T follicular helper cell (primary cell): Measurements from ENCODE around the gene KANK2.
"Not testable (repeated sequence)": the region's sequence is repeated elsewhere in the genome, so short reads cannot be mapped to it uniquely, and the experiment has no call there.

Experiments
- DNase-seq: peaks from one replicate; pipeline ENCODE4 v3.0.0-alpha.2; 2020; ENCODE audit warnings: low read depth

Gene KANK2

GRCh38 chr19:11196406-11197287, 698 bp downstream of the KANK2 start:
- no peak for DNase-seq

DNA sequence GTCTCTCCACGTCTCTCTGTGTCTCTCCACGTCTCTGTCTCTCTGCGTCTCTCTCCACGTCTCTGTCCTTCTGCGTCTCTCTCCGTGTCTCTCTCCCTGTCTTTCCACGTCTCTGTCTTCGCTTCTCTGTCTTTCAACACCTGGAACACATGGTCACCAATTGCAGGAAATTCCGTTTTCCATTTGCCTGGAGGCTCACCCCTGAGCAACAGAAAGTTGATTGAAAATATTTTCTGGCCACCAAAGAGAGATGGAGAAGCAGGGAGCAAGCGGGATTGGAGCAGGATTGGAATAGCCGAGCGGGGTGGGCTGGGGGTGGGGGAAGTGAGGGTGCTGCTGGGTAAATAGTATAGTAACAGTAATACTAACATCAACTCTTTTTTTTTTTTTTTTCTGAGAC, 1.7 kb downstream of the KANK2 start:
- no peak for DNase-seq

GRCh38 chr19:11194656-11195558, 2.4 kb downstream of the KANK2 start:
- no peak for DNase-seq

GRCh38 chr19:11194173-11194572, 3.2 kb downstream of the KANK2 start:
- DNase-seq, result no peak

DNA sequence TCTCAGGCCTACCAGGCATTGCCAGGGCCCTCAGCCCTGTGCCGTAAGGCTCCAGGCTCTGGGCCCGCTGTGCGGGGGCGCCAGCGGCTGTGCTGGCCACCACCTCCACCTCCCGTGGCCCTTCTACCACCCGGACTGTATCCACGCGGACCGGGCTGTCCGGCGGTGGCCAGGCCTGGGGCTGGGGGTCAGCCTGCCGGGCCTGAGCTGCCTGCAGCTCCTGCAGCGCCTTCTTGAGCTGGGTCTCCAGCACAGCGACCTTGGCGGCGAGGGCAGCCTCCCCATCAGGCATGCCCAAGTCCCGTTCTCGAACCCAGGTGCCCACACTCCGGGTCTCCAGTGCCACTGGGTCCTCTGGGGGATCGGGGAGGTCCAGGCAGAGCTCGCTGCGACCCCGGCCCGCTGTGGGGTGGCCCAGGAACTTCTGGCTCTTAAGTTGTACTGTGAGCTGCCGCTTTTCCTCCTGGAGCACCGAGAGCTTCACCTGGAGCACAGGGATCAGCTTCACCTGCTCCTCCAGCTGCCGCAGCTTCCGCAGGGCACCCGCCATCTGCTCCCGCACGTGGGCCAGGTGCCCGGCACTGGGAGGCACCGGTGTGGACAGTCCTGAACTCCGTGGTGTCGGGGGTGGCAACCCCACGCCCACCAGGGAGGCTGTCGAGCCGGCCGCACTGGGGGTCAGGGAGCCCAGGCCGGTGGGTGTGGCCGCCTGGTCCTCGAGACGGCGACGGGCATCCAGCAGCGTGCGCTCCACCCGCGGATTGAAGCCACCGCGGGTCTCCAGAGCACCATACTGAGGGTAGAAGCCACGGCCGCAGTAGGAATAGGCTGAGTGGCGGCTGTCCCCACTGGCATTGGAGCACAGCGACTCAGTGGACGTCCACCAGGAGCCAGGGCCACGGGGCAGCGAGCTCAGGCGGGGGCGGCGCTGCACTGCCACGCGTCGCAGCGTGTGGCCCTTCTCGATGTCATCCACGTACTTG, 4.1 kb downstream of the KANK2 start:
- no peak for DNase-seq

DNA sequence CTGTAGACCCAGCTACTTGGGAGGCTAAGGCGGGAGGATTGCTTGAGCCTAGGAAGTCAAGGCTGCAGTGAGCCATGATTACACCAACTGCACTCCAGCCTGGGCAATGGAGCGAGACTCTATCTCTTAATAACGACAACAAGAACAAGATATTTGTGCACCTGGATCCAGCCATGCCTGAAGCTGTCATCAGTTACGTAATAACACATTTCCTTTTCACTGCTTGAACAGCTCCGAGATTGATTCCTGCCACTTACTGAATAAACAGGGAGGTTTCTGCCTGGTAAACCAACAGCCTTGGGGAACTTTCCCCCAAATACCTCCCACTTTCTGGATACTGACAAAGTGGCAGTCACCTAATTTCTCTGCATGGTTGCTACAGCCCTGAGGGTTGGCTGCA, 5.4 kb downstream of the KANK2 start:
- no peak for DNase-seq

GRCh38 chr19:11191273-11191755, 6.0 kb downstream of the KANK2 start:
- no peak for DNase-seq

GRCh38 chr19:11190501-11190900, 6.8 kb downstream of the KANK2 start:
- no peak for DNase-seq

GRCh38 chr19:11187441-11187840, 9.9 kb downstream of the KANK2 start:
- DNase-seq, result no peak

GRCh38 chr19:11182994-11183393, 14.4 kb downstream of the KANK2 start:
- DNase-seq, result no peak

GRCh38 chr19:11181488-11181887, 15.9 kb downstream of the KANK2 start:
- DNase-seq, result no peak

GRCh38 chr19:11180975-11181374, 16.4 kb downstream of the KANK2 start:
- DNase-seq, result not testable (repeated sequence)

DNA sequence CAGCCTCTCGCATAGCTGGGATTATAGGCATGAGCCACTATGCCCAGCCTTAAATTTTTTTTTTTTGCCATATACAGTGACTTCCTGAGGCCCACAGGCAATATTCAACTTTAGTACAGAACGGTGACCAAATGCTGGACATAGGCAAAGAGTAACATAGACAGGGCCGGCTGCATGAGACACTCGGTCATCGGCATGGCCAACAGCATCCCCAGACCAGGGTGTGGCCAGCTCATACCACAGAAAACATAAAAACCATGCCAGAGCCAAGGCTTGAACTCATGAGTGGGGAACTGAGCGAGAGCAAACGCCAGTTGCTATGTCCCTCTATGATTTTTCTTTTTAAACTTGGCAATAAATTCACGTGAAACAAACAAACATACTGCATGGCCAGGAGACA, 17.0 kb downstream of the KANK2 start:
- no peak for DNase-seq

DNA sequence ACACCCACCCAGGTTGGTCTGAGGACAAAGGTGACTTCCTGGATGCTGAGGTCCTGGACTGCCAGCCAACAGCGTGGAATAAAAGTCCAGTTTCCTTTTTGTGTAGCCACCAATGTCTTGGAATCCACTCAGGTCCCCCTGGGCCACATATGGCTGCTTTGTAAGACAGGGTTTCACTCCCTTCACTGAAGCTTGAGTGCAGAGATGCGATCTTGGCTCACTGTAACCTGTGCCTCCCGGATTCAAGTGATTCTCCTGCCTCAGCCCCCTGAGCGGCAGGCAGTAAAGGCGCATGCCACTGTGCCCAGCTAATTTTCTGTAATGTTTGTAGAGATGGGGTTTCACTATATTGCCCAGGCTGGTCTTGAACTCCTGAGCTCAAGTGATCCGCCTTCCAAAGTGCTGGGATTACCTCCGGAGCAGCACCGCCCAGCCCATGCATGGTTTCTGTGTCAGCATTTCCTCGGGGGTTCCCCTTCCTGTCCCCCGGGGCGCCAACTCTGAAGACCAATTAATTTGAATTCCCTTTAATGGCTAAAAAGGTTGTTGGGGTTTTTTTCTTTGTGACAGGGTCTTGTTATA, 17.5 kb downstream of the KANK2 start:
- DNase-seq, result no peak

DNA sequence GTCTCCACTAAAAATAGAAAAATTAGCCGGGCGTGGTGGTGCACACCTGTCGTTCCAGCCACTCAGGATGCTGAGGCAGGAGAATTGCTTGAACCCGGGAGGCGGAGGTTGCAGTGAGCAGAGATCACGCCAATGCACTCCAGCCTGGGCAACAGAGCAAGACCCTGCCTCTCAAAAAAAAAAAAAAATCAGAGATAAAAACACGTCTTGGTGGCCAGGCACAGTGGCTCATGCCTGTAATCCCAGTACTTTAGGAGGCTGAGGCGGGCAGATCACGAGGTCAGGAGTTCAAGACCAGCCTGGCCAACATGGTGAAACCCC, 18.2 kb downstream of the KANK2 start:
- not testable (repeated sequence) for DNase-seq

- DNase-seq, result no peak
Measured at GRCh38 chr19:11177592-11177991, 19.8 kb downstream of the KANK2 start.

DNA sequence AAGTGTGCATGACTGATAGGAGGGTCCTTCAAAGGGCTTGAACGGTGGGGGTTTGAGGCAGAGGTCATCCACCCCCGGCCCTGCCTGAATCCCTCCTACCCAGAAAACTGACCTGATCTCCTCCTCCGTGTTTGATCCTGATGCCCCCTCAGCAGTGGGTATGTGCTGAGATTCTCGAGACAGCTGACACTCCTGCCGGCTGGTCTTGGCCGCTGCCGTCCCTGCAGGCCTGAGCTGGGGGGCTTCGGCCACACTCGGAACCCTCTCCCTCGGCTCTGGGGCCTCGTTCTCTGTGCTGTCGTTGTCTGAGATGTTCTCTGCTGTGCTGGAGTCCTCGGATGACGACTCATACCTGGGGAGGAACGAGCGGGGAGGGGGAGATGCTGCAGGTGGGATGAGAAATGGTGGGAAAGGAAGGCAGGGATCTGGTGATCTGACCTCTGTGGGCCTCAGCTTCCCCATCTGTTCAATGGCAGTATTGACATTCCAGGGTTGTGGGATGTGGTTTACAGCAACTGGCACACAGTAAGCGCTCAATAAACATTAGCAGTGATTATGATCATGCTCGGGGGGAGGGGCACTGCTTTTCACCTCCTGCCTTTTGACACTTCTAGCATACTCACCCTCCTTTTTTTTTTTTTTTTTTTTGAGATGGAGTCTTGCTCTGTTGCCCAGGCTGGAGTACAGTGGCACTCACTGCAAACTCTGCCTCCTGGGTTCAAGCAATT, 20.7 kb downstream of the KANK2 start:
- no peak for DNase-seq

- DNase-seq, result no peak
Measured at GRCh38 chr19:11175920-11176319, 21.4 kb downstream of the KANK2 start.

- DNase-seq, result no peak
Measured at GRCh38 chr19:11174336-11174735, 23.0 kb downstream of the KANK2 start.

GRCh38 chr19:11173516-11174155, 23.7 kb downstream of the KANK2 start:
- no peak for DNase-seq
